Activated T-helper 1 cell treated with Interleukin-2 at 50 U/mL for 16 hours (primary cell): ENCODE results near the gene TNPO1.
"Not testable (repeated sequence)": the region's sequence is repeated elsewhere in the genome, so short reads cannot be mapped to it uniquely, and the experiment has no call there.

Experiments
- DNase-seq: peaks from one replicate; pipeline ENCODE4 v3.0.0-alpha.2; 2020; ENCODE audit warnings: low read depth

TNPO1 gene

GRCh38 chr5:72816284-72817075 lies at the start of gene TNPO1:
Gene TNPO1, plus strand, starts transcription at chr5:72816661. Its CDS starts 77 bp downstream, at chr5:72816738.
- peak; percentile 78 for DNase-seq

- DNase-seq = no peak
These were observed 49.0 kb upstream of the TNPO1 start for GRCh38 chr5:72767289-72768010.

- no peak for DNase-seq
These were observed 46.2 kb upstream of the TNPO1 start for GRCh38 chr5:72770266-72770665.

GRCh38 chr5:72776684-72777083 lies 39.8 kb upstream of the TNPO1 start:
- no peak for DNase-seq

GRCh38 chr5:72779520-72779919 lies 36.9 kb upstream of the TNPO1 start:
- DNase-seq = no peak

GRCh38 chr5:72783354-72783753 lies 33.1 kb upstream of the TNPO1 start:
- DNase-seq = no peak

- DNase-seq = no peak
These were observed 32.3 kb upstream of the TNPO1 start for GRCh38 chr5:72784129-72784528.

GRCh38 chr5:72785801-72786200 lies 30.7 kb upstream of the TNPO1 start:
- DNase-seq = no peak

GRCh38 chr5:72786676-72787075 lies 29.8 kb upstream of the TNPO1 start:
- DNase-seq = no peak

GRCh38 chr5:72788866-72789505 lies 27.5 kb upstream of the TNPO1 start:
- DNase-seq = no peak

GRCh38 chr5:72790186-72790585 lies 26.3 kb upstream of the TNPO1 start:
- no peak for DNase-seq

- not testable (repeated sequence) for DNase-seq
These were observed 23.8 kb upstream of the TNPO1 start for GRCh38 chr5:72792662-72793061.

GRCh38 chr5:72796001-72796400 lies 20.5 kb upstream of the TNPO1 start:
- DNase-seq = no peak

- DNase-seq = no peak
These were observed 16.7 kb upstream of the TNPO1 start for GRCh38 chr5:72799721-72800120.

- not testable (repeated sequence) for DNase-seq
These were observed 7.8 kb upstream of the TNPO1 start for GRCh38 chr5:72808637-72809036.

GRCh38 chr5:72811849-72812248 lies 4.6 kb upstream of the TNPO1 start:
- DNase-seq = no peak

- no peak for DNase-seq
These were observed 4.0 kb upstream of the TNPO1 start for GRCh38 chr5:72812488-72812887.

- no peak for DNase-seq
These were observed 2.4 kb upstream of the TNPO1 start for GRCh38 chr5:72814104-72814503.

GRCh38 chr5:72814864-72815263 lies 1.6 kb upstream of the TNPO1 start:
- no peak for DNase-seq

- no peak for DNase-seq
These were observed 729 bp upstream of the TNPO1 start for GRCh38 chr5:72815580-72816283.

GRCh38 chr5:72817076-72817481 lies 618 bp downstream of the TNPO1 start:
- DNase-seq = peak; percentile 5

GRCh38 chr5:72817671-72818266 lies 1.3 kb downstream of the TNPO1 start:
- no peak for DNase-seq
